Measurements from ENCODE around the gene BCOR. TPM values are rescaled to one million over a fixed set of nuclear protein-coding genes. Genes with fewer than 3 reads are reported as not detected.

Gene BCOR
- total and polyA plus RNA-seq, 2 of the 13 experiments (the other 11 are each of a cell fraction or from before 2014, with no cell fraction given), result 14.3 to 15.2 TPM

GRCh38 chrX:40112996-40113395 lies 15.2 kb upstream of the BCOR start:
- CTCF ChIA-PET (ENCODE audit: low intra/inter-chr PET ratio, low total read pairs), result no interaction called here

GRCh38 chrX:40111868-40112267 lies 14.1 kb upstream of the BCOR start:
- H4K20me1 ChIP-seq (ENCODE audit: insufficient read depth, low read length), result no peaks in the 10 kb centered on the region
- H3K9me3 ChIP-seq (ENCODE audit: low read length), result no peaks in the 10 kb centered on the region
- DNase-seq (ENCODE audit: low spot score), result no peak
- no peak for FAIRE-seq
- intact Hi-C loops (cut with micrococcal nuclease; ENCODE audit: unreplicated experiment), result no loop called here
- no peak overlapping the region for H3K4me2 ChIP-seq (ENCODE audit: low read depth, low read length)
- H2AFZ ChIP-seq (ENCODE audit: low read length), result no peak overlapping the region
- peaks cover 12% of the 10 kb centered on the region for H3K4me1 ChIP-seq (ENCODE audit: insufficient read depth, low read length)
- H3K4me3 ChIP-seq (replicated peaks in 1 of 3; ENCODE audit: insufficient read depth in 1 of 3, low read depth in 2 of 3, low read length in 3 of 3), result no peak overlapping the region
- no TSS peak for BruUV-seq (replicated peaks)
- no peaks in the 10 kb centered on the region; a peak in 2 of 5 replicates for H3K36me3 ChIP-seq (replicated peaks in 1 of 2; ENCODE audit: control insufficient read depth in 1 of 2, insufficient read depth in 2 of 2, low read length in 2 of 2)
- POLR2A ChIA-PET, result no interaction called here
- no peak for ATAC-seq
- H3K27ac ChIP-seq (ENCODE audit: extremely low read length, insufficient read depth, low read length), result no peak overlapping the region
- WGBS (ENCODE audit: low lambda C conversion rate), result 93% methylated on average over 3 of the region's 4 CpGs
- H3K27me3 ChIP-seq (ENCODE audit: control insufficient read depth in 1 of 2, insufficient read depth in 2 of 2, low read length in 2 of 2), result no peaks in the 10 kb centered on the region
- in situ Hi-C loops (cut with HindIII; ENCODE audit: extremely low pct_ligation_motif_present, low pct_unique_long_range_greater_than_20kb), result no loop called here
- H3K79me2 ChIP-seq (ENCODE audit: insufficient read depth, low read length), result peaks cover 4% of the 10 kb centered on the region
- no peak overlapping the region for H3K9ac ChIP-seq (ENCODE audit: insufficient read depth, low read depth, low read length)
- CTCF ChIA-PET (ENCODE audit: low intra/inter-chr PET ratio, low total read pairs), result no interaction called here
- TF ChIP-seq POGZ (CRISPR knock-in tag; IDR thresholded peaks at IDR 0.05) (no peak), GATAD2A (CRISPR knock-in tag; IDR thresholded peaks at IDR 0.05) (no peak), ELF1 (CRISPR knock-in tag; IDR thresholded peaks at IDR 0.05) (no peak), AGO1 (IDR thresholded peaks at IDR 0.05; ENCODE audit: low read depth, low read length, poor library complexity, severe bottlenecking) (no peak), ZNF616 (CRISPR knock-in tag; IDR thresholded peaks at IDR 0.05; ENCODE audit: low read depth) (no peak), PHF20 (CRISPR knock-in tag; IDR thresholded peaks at IDR 0.05) (no peak), ZNF577 (CRISPR knock-in tag; IDR thresholded peaks at IDR 0.05; ENCODE audit: borderline replicate concordance, low read depth) (no peak), ZNF335 (CRISPR knock-in tag; IDR thresholded peaks at IDR 0.05) (no peak), KLF6 (CRISPR knock-in tag; IDR thresholded peaks at IDR 0.05) (no peak), ZNF703 (CRISPR knock-in tag; IDR thresholded peaks at IDR 0.05; ENCODE audit: borderline replicate concordance) (no peak)
- TF ChIP-seq, protein P1, sequence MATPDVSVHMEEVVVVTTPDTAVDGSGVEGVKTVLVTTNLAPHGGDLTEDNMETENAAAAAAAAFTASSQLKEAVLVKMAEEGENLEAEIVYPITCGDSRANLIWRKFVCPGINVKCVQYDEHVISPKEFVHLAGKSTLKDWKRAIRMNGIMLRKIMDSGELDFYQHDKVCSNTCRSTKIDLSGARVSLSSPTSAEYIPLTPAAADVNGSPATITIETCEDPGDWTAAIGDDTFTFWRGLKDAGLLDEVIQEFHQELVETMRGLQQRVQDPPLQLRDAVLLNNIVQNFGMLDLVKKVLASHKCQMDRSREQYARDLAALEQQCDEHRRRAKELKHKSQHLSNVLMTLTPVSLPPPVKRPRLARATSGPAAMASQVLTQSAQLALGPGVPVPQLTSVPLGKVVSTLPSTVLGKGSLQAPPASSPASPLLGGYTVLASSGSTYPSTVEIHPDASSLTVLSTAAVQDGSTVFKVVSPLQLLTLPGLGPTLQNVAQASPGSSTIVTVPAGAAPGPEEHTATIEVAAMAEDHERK (CRISPR knock-in tag; IDR thresholded peaks at IDR 0.05; ENCODE audit: low read depth), result no peak
- TF ChIP-seq, protein P2, sequence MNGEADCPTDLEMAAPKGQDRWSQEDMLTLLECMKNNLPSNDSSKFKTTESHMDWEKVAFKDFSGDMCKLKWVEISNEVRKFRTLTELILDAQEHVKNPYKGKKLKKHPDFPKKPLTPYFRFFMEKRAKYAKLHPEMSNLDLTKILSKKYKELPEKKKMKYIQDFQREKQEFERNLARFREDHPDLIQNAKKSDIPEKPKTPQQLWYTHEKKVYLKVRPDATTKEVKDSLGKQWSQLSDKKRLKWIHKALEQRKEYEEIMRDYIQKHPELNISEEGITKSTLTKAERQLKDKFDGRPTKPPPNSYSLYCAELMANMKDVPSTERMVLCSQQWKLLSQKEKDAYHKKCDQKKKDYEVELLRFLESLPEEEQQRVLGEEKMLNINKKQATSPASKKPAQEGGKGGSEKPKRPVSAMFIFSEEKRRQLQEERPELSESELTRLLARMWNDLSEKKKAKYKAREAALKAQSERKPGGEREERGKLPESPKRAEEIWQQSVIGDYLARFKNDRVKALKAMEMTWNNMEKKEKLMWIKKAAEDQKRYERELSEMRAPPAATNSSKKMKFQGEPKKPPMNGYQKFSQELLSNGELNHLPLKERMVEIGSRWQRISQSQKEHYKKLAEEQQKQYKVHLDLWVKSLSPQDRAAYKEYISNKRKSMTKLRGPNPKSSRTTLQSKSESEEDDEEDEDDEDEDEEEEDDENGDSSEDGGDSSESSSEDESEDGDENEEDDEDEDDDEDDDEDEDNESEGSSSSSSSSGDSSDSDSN (CRISPR knock-in tag; IDR thresholded peaks at IDR 0.05), result no peak

More at GRCh38 chrX:40112996-40113395, 15.2 kb upstream of the BCOR start:
- peaks cover 4% of the 10 kb centered on the region for H3K79me2 ChIP-seq (ENCODE audit: insufficient read depth, low read length)
- no peaks in the 10 kb centered on the region for H3K27me3 ChIP-seq (ENCODE audit: control insufficient read depth in 1 of 2, insufficient read depth in 2 of 2, low read length in 2 of 2)
- BruUV-seq (replicated peaks), result no TSS peak
- WGBS (ENCODE audit: low lambda C conversion rate), result 96% methylated on average over 3 of the region's 3 CpGs
- intact Hi-C loops (cut with micrococcal nuclease; ENCODE audit: unreplicated experiment) (no loop called here), in situ Hi-C loops (cut with HindIII; ENCODE audit: extremely low pct_ligation_motif_present, low pct_unique_long_range_greater_than_20kb) (no loop called here)
- H2AFZ ChIP-seq (ENCODE audit: low read length), result no peak overlapping the region
- H3K9ac ChIP-seq (ENCODE audit: insufficient read depth, low read depth, low read length), result no peak overlapping the region
- ATAC-seq (no peak), FAIRE-seq (no peak), DNase-seq (ENCODE audit: low spot score) (no peak)
- TF ChIP-seq ZSCAN12 (CRISPR knock-in tag; IDR thresholded peaks at IDR 0.05) (no peak), SP5 (CRISPR knock-in tag; IDR thresholded peaks at IDR 0.05; ENCODE audit: borderline replicate concordance, low read depth) (no peak), ZNF777 (CRISPR knock-in tag; IDR thresholded peaks at IDR 0.05) (no peak), ZFP41 (CRISPR knock-in tag; IDR thresholded peaks at IDR 0.05; ENCODE audit: borderline replicate concordance) (no peak), CCDC6 (CRISPR knock-in tag; IDR thresholded peaks at IDR 0.05) (no peak), SAP130 (CRISPR knock-in tag; IDR thresholded peaks at IDR 0.05; ENCODE audit: low read depth) (no peak)
- TF ChIP-seq, protein P3, sequence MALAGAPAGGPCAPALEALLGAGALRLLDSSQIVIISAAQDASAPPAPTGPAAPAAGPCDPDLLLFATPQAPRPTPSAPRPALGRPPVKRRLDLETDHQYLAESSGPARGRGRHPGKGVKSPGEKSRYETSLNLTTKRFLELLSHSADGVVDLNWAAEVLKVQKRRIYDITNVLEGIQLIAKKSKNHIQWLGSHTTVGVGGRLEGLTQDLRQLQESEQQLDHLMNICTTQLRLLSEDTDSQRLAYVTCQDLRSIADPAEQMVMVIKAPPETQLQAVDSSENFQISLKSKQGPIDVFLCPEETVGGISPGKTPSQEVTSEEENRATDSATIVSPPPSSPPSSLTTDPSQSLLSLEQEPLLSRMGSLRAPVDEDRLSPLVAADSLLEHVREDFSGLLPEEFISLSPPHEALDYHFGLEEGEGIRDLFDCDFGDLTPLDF (CRISPR knock-in tag; IDR thresholded peaks at IDR 0.05), result no peak
- no peaks in the 10 kb centered on the region for H3K9me3 ChIP-seq (ENCODE audit: low read length)
- H3K4me3 ChIP-seq (replicated peaks in 1 of 3; ENCODE audit: insufficient read depth in 1 of 3, low read depth in 2 of 3, low read length in 3 of 3), result no peak overlapping the region
- no peaks in the 10 kb centered on the region for H4K20me1 ChIP-seq (ENCODE audit: insufficient read depth, low read length)
- POLR2A ChIA-PET, result no interaction called here
- H3K36me3 ChIP-seq (replicated peaks in 1 of 2; ENCODE audit: control insufficient read depth in 1 of 2, insufficient read depth in 2 of 2, low read length in 2 of 2), result no peaks in the 10 kb centered on the region; a peak in 2 of 5 replicates
- H3K27ac ChIP-seq (ENCODE audit: extremely low read length, insufficient read depth, low read length), result no peak overlapping the region
- H3K4me1 ChIP-seq (ENCODE audit: insufficient read depth, low read length), result peaks cover under 1% of the 10 kb centered on the region; the same call in 1 of the 2 replicates
- H3K4me2 ChIP-seq (ENCODE audit: low read depth, low read length), result no peak overlapping the region
